GM23248 (cell line): Measurements from ENCODE around the gene RASAL2. TPM values are rescaled to one million over a fixed set of nuclear protein-coding genes. Genes with fewer than 3 reads are reported as not detected.

Source experiments
- DNase-seq: peaks from one replicate; pipeline ENCODE4 v3.0.0-alpha.2; 2015
- H2AFZ ChIP-seq: fragments of 200-600 bp; sonication (generic); 2 replicates; pipeline ENCODE4 v1.6.1; 2016; ENCODE audit warnings: antibody characterized with exemption
- H3F3A ChIP-seq: fragments of 200-600 bp; sonication (generic); 2 replicates; pipeline ENCODE4 v1.6.1; 2016; ENCODE audit warnings: mild to moderate bottlenecking, antibody characterized with exemption, mixed run types; ENCODE audit not compliant: insufficient read depth
- H3K27ac ChIP-seq: fragments of 200-600 bp; sonication (generic); 2 replicates; pipeline ENCODE4 v1.5.1; 2016; ENCODE audit warnings: mild to moderate bottlenecking
- H3K27me3 ChIP-seq: fragments of 200-600 bp; sonication (generic); replicated peaks from 2 replicates; pipeline ENCODE4 v1.6.1; 2016; ENCODE audit warnings: mild to moderate bottlenecking; ENCODE audit not compliant: insufficient read depth
- H3K36me3 ChIP-seq: fragments of 200-600 bp; sonication (generic); 2 replicates; pipeline ENCODE4 v1.6.1; 2016; ENCODE audit warnings: low read depth, mild to moderate bottlenecking
- H3K4me1 ChIP-seq: fragments of 200-600 bp; sonication (generic); 2 replicates; pipeline ENCODE4 v1.6.1; 2016; ENCODE audit warnings: mild to moderate bottlenecking; ENCODE audit not compliant: insufficient read depth
- H3K4me2 ChIP-seq: fragments of 200-600 bp; sonication (generic); one replicate; pipeline ENCODE4 v1.6.1; 2016; ENCODE audit warnings: mild to moderate bottlenecking; ENCODE audit not compliant: unreplicated experiment
- H3K4me3 ChIP-seq: fragments of 200-600 bp; sonication (generic); 2 replicates; pipeline ENCODE4 v1.5.1; 2016; ENCODE audit warnings: mild to moderate bottlenecking
- H3K79me2 ChIP-seq: fragments of 200-600 bp; sonication (generic); 2 replicates; pipeline ENCODE4 v1.6.1; 2016; ENCODE audit warnings: mild to moderate bottlenecking; ENCODE audit not compliant: insufficient read depth
- H3K9ac ChIP-seq: fragments of 200-600 bp; sonication (generic); 2 replicates; pipeline ENCODE4 v1.6.1; 2016; ENCODE audit warnings: mild to moderate bottlenecking
- H3K9me2 ChIP-seq: fragments of 200-600 bp; sonication (generic); 2 replicates; pipeline ENCODE4 v1.6.1; 2016; ENCODE audit warnings: mixed run types, mild to moderate bottlenecking, moderate library complexity; ENCODE audit not compliant: insufficient read depth
- H3K9me3 ChIP-seq: fragments of 200-600 bp; sonication (generic); one replicate; pipeline ENCODE4 v1.6.1; 2017; ENCODE audit warnings: low read depth
- H4K20me1 ChIP-seq: fragments of 200-600 bp; sonication (generic); 2 replicates; pipeline ENCODE4 v1.6.0; 2016; ENCODE audit not compliant: insufficient read depth
- EZH2 ChIP-seq: fragments of 200-600 bp; sonication (generic); IDR thresholded peaks from 2 replicates; pipeline ENCODE4 v1.6.1; 2018; ENCODE audit warnings: antibody characterized with exemption, mild to moderate bottlenecking; ENCODE audit not compliant: insufficient read depth, poor library complexity, severe bottlenecking
- EZH2phosphoT487 ChIP-seq: fragments of 200-600 bp; sonication (generic); IDR thresholded peaks from 2 replicates; pipeline ENCODE4 v1.6.1; 2018; ENCODE audit warnings: antibody characterized with exemption, moderate library complexity, mild to moderate bottlenecking, low read depth; ENCODE audit not compliant: insufficient read depth
- WGBS, 2 experiments: methylation state at CpG; one replicate each; pipeline ENCODE4 v1.1.6; 2015 to 2017; ENCODE audit warnings: low lambda C conversion rate in 2 of 2, low coverage in 1 of 2; ENCODE audit errors: missing lambda C conversion rate in 2 of 2; 5-methylcytosine and 5-hydroxymethylcytosine counted together
- in situ Hi-C: fragments of 300-500 bp; cut with MboI; formaldehyde crosslinking; loops from 2 replicates; pipeline ENCODE4 v1.15.0; 2020
- polyA plus RNA-seq: library from polyadenylated mRNA; unstranded; fragments of >200 nt; fragmentation: Nextera tagmentation; extraction: Ambion mirVana; gene quantifications from 2 replicates; pipeline ENCODE4 v1.2.1, GENCODE V29; 2016
- total RNA-seq: library from RNA; depleted of rRNA; stranded (reverse); fragments of >200 nt; shearing (Covaris generic); gene quantifications from 2 replicates; pipeline ENCODE4 v1.2.3, GENCODE V29; 2014

RASAL2 gene
- total and polyA plus RNA-seq, 2 experiments from 2014 or later, result 10.1 to 23.1 TPM

- peak overlapping the region; percentile 46 for H3K9ac ChIP-seq
- no peaks in the 10 kb centered on the region for H3K27me3 ChIP-seq
- no peaks in the 10 kb centered on the region for H3K36me3 ChIP-seq
- in situ Hi-C loops, result no loop called here
- no peak for TF ChIP-seq EZH2
- TF ChIP-seq EZH2phosphoT487, result no peak
- H3K27ac ChIP-seq, result peak overlapping the region; percentile 10
- no peaks in the 10 kb centered on the region for H3K9me3 ChIP-seq
- peak overlapping the region; percentile 53 for H2AFZ ChIP-seq
- peak; percentile 47 for DNase-seq
- H3K4me2 ChIP-seq, result peak overlapping the region; percentile 76
- peaks cover 67% of the 10 kb centered on the region for H3K79me2 ChIP-seq
- H3F3A ChIP-seq, result no peaks in the 10 kb centered on the region; the same call in 1 of the 2 replicates
- peak overlapping the region; percentile 63 for H3K4me3 ChIP-seq
- WGBS, 2 experiments, result 23 to 24% methylated on average over 4 of the region's 4 CpGs
- H4K20me1 ChIP-seq, result no peaks in the 10 kb centered on the region
- peaks cover 32% of the 10 kb centered on the region for H3K4me1 ChIP-seq
- H3K9me2 ChIP-seq, result no peaks in the 10 kb centered on the region; the same call in 1 of the 2 replicates
Measured at GRCh38 chr1:178371933-178372388, 278.1 kb downstream of the RASAL2 start.

GRCh38 chr1:178374016-178374415 is 280.1 kb downstream of the RASAL2 start:
- no peaks in the 10 kb centered on the region; the same call in 1 of the 2 replicates for H3F3A ChIP-seq
- WGBS, 2 experiments, result 7 to 10% methylated on average over 1 of the region's 1 CpG
- peaks cover 32% of the 10 kb centered on the region for H3K4me1 ChIP-seq
- H3K4me2 ChIP-seq, result peak overlapping the region; percentile 15
- in situ Hi-C loops, result no loop called here
- H3K36me3 ChIP-seq, result no peaks in the 10 kb centered on the region
- TF ChIP-seq EZH2phosphoT487, result no peak
- TF ChIP-seq EZH2, result no peak
- no peaks in the 10 kb centered on the region for H3K9me3 ChIP-seq
- H3K27ac ChIP-seq, result no peak overlapping the region
- no peak overlapping the region for H3K9ac ChIP-seq
- peak; percentile 60 for DNase-seq
- no peaks in the 10 kb centered on the region for H4K20me1 ChIP-seq
- H3K27me3 ChIP-seq, result no peaks in the 10 kb centered on the region
- H3K9me2 ChIP-seq, result no peaks in the 10 kb centered on the region; the same call in 1 of the 2 replicates
- no peak overlapping the region for H3K4me3 ChIP-seq
- H2AFZ ChIP-seq, result no peak overlapping the region
- H3K79me2 ChIP-seq, result peaks cover 62% of the 10 kb centered on the region

GRCh38 chr1:178376008-178376407 is 282.1 kb downstream of the RASAL2 start:
- H3K4me2 ChIP-seq, result no peak overlapping the region
- DNase-seq, result no peak
- H3K4me3 ChIP-seq, result no peak overlapping the region
- no peaks in the 10 kb centered on the region for H3K9me2 ChIP-seq
- TF ChIP-seq EZH2phosphoT487 (no peak), EZH2 (no peak)
- H2AFZ ChIP-seq, result no peak overlapping the region
- no peak overlapping the region for H3K27ac ChIP-seq
- H3K27me3 ChIP-seq, result no peaks in the 10 kb centered on the region
- peaks cover 32% of the 10 kb centered on the region for H3K4me1 ChIP-seq
- H4K20me1 ChIP-seq, result no peaks in the 10 kb centered on the region
- WGBS, 2 experiments, result 95 to 97% methylated on average over 2 of the region's 2 CpGs
- no peaks in the 10 kb centered on the region for H3K9me3 ChIP-seq
- H3K36me3 ChIP-seq, result no peaks in the 10 kb centered on the region
- peaks cover 70% of the 10 kb centered on the region for H3K79me2 ChIP-seq
- in situ Hi-C loops, result no loop called here
- no peak overlapping the region for H3K9ac ChIP-seq
- H3F3A ChIP-seq, result no peaks in the 10 kb centered on the region; the same call in 1 of the 2 replicates

GRCh38 chr1:178379807-178380206 is 285.9 kb downstream of the RASAL2 start:
- Histone ChIP-seq H3K9me3 (no peaks in the 10 kb centered on the region), H3K36me3 (no peaks in the 10 kb centered on the region), H3K4me3 (no peak overlapping the region), H3K9ac (no peak overlapping the region), H3K9me2 (no peaks in the 10 kb centered on the region), H3F3A (peaks cover 5% of the 10 kb centered on the region; the same call in 1 of the 2 replicates), H3K79me2 (peaks cover 68% of the 10 kb centered on the region), H3K27ac (no peak overlapping the region), H4K20me1 (no peaks in the 10 kb centered on the region), H3K4me1 (no peaks in the 10 kb centered on the region), H3K27me3 (no peaks in the 10 kb centered on the region), H3K4me2 (no peak overlapping the region), H2AFZ (no peak overlapping the region)
- WGBS, 2 experiments, result 58 to 60% methylated on average over 14 of the region's 14 CpGs
- in situ Hi-C loops, result no loop called here
- TF ChIP-seq EZH2 (no peak), EZH2phosphoT487 (no peak)
- DNase-seq, result no peak

GRCh38 chr1:178382372-178382771 is 288.5 kb downstream of the RASAL2 start:
- H3K79me2 ChIP-seq, result peaks cover 65% of the 10 kb centered on the region
- no peaks in the 10 kb centered on the region for H4K20me1 ChIP-seq
- TF ChIP-seq EZH2phosphoT487 (no peak), EZH2 (no peak)
- H3K36me3 ChIP-seq, result no peaks in the 10 kb centered on the region
- no peaks in the 10 kb centered on the region for H3K4me1 ChIP-seq
- in situ Hi-C loops, result no loop called here
- no peak for DNase-seq
- no peak overlapping the region for H2AFZ ChIP-seq
- no peak overlapping the region for H3K4me3 ChIP-seq
- no peak overlapping the region for H3K27ac ChIP-seq
- no peak overlapping the region for H3K9ac ChIP-seq
- peaks cover 5% of the 10 kb centered on the region; the same call in 1 of the 2 replicates for H3F3A ChIP-seq
- no peaks in the 10 kb centered on the region for H3K27me3 ChIP-seq
- H3K9me2 ChIP-seq, result no peaks in the 10 kb centered on the region
- WGBS, 2 experiments, result 100% methylated on average over 1 of the region's 1 CpG
- no peaks in the 10 kb centered on the region for H3K9me3 ChIP-seq
- H3K4me2 ChIP-seq, result no peak overlapping the region
